ENCODE data around the gene PDZD8. TPM values are rescaled to one million over a fixed set of nuclear protein-coding genes. Genes with fewer than 3 reads are reported as not detected.

Gene PDZD8
- polyA plus RNA-seq, 1 donor from 2014 or later = 16.3 TPM

- no peaks in the 10 kb centered on the region for H3K79me2 ChIP-seq (replicated peaks; ENCODE audit: insufficient read depth, low read length)
- H3K4me2 ChIP-seq (ENCODE audit: low read length) = no peak overlapping the region
- no peaks in the 10 kb centered on the region for H3K27me3 ChIP-seq (ENCODE audit: insufficient read depth, low read depth, low read length)
Measured at GRCh38 chr10:117339979-117340378, 35.3 kb downstream of the PDZD8 start.

GRCh38 chr10:117339578-117339977 lies 35.7 kb downstream of the PDZD8 start:
- Histone ChIP-seq H3K27ac (ENCODE audit: low read length) (no peak overlapping the region), H2AFZ (ENCODE audit: low read depth, low read length) (no peak overlapping the region), H3K9me3 (ENCODE audit: low read length) (no peaks in the 10 kb centered on the region), H4K20me1 (ENCODE audit: insufficient read depth) (no peaks in the 10 kb centered on the region), H3K27me3 (ENCODE audit: insufficient read depth, low read depth, low read length) (no peaks in the 10 kb centered on the region), H3K4me2 (ENCODE audit: low read length) (no peak overlapping the region), H3K9ac (ENCODE audit: low read length) (no peak overlapping the region), H3K9me2 (ENCODE audit: insufficient read depth, low read length) (no peaks in the 10 kb centered on the region), H3K79me2 (replicated peaks; ENCODE audit: insufficient read depth, low read length) (no peaks in the 10 kb centered on the region), H3K36me3 (ENCODE audit: insufficient read depth, low read length) (no peaks in the 10 kb centered on the region), H3F3A (ENCODE audit: insufficient read depth, low read length, poor library complexity, severe bottlenecking) (no peaks in the 10 kb centered on the region), H3K4me3 (ENCODE audit: low read length) (no peak overlapping the region)
- TF ChIP-seq RAD21 (conservative IDR thresholded peaks at IDR 0.05) (no peak), MXI1 (conservative IDR thresholded peaks at IDR 0.05; ENCODE audit: poor library complexity, severe bottlenecking) (no peak), EZH2 (IDR thresholded peaks at IDR 0.05; ENCODE audit: borderline replicate concordance, insufficient read depth, low read length, poor library complexity, severe bottlenecking) (no peak), EP300 (conservative IDR thresholded peaks at IDR 0.05; ENCODE audit: poor library complexity, severe bottlenecking) (no peak), SMC3 (conservative IDR thresholded peaks at IDR 0.05; ENCODE audit: poor library complexity) (no peak), POLR2AphosphoS5 (IDR thresholded peaks at IDR 0.05) (no peak), TAF1 (IDR thresholded peaks at IDR 0.05; ENCODE audit: low read depth) (no peak), REST (IDR thresholded peaks at IDR 0.05; ENCODE audit: borderline replicate concordance) (no peak), CTCF (IDR thresholded peaks at IDR 0.05; ENCODE audit: poor library complexity, severe bottlenecking) (no peak)

More at GRCh38 chr10:117339979-117340378, 35.3 kb downstream of the PDZD8 start:
- Histone ChIP-seq H3F3A (ENCODE audit: insufficient read depth, low read length, poor library complexity, severe bottlenecking) (no peaks in the 10 kb centered on the region), H4K20me1 (ENCODE audit: insufficient read depth) (no peaks in the 10 kb centered on the region), H3K9ac (ENCODE audit: low read length) (no peak overlapping the region), H3K36me3 (ENCODE audit: insufficient read depth, low read length) (no peaks in the 10 kb centered on the region), H3K27ac (ENCODE audit: low read length) (no peak overlapping the region), H3K4me3 (ENCODE audit: low read length) (no peak overlapping the region), H2AFZ (ENCODE audit: low read depth, low read length) (no peak overlapping the region), H3K9me3 (ENCODE audit: low read length) (no peaks in the 10 kb centered on the region), H3K9me2 (ENCODE audit: insufficient read depth, low read length) (no peaks in the 10 kb centered on the region)
- TF ChIP-seq SMC3 (conservative IDR thresholded peaks at IDR 0.05; ENCODE audit: poor library complexity) (no peak), MXI1 (conservative IDR thresholded peaks at IDR 0.05; ENCODE audit: poor library complexity, severe bottlenecking) (no peak), EZH2 (IDR thresholded peaks at IDR 0.05; ENCODE audit: borderline replicate concordance, insufficient read depth, low read length, poor library complexity, severe bottlenecking) (no peak)
